SJCRH30 (cell line): ENCODE data around the gene TRAF3IP3. TPM values are rescaled to one million over a fixed set of nuclear protein-coding genes. Genes with fewer than 3 reads are reported as not detected.
A peak's percentile ranks its signal among the peaks of the same experiment; 100 is the strongest.
"Not testable (repeated sequence)": the region's sequence is repeated elsewhere in the genome, so short reads cannot be mapped to it uniquely, and the experiment has no call there.

Source experiments
- DNase-seq, 2 experiments: peaks; one replicate each; pipeline ENCODE4 v3.0.0-alpha.2; 2015 to 2020
- H3K27ac ChIP-seq: fragments of 250-450 bp; sonication (Bioruptor Pico); 2 replicates; pipeline ENCODE4 v1.5.1; 2020; ENCODE audit warnings: mild to moderate bottlenecking, moderate library complexity
- H3K27me3 ChIP-seq: fragments of 250-450 bp; sonication (Bioruptor Pico); 2 replicates; pipeline ENCODE4 v1.5.1; 2020; ENCODE audit warnings: mild to moderate bottlenecking, moderate library complexity
- H3K36me3 ChIP-seq: fragments of 250-450 bp; sonication (Bioruptor Pico); 2 replicates; pipeline ENCODE4 v1.5.1; 2020; ENCODE audit warnings: mild to moderate bottlenecking, moderate library complexity
- H3K4me1 ChIP-seq: fragments of 250-450 bp; sonication (Bioruptor Pico); 2 replicates; pipeline ENCODE4 v1.5.1; 2020; ENCODE audit warnings: mild to moderate bottlenecking, moderate library complexity
- H3K4me3 ChIP-seq: fragments of 250-450 bp; sonication (Bioruptor Pico); 2 replicates; pipeline ENCODE4 v1.5.1; 2020; ENCODE audit warnings: mild to moderate bottlenecking, moderate library complexity
- H3K9me3 ChIP-seq: fragments of 250-450 bp; sonication (Bioruptor Pico); replicated peaks from 2 replicates; pipeline ENCODE4 v1.5.1; 2020; ENCODE audit warnings: mild to moderate bottlenecking, moderate library complexity
- total RNA-seq: library from RNA; depleted of rRNA; stranded (reverse); fragments of >200 nt; shearing (Covaris generic); gene quantifications from 2 replicates; pipeline ENCODE4 v1.2.3, GENCODE V29; 2014

The TRAF3IP3 gene
- total RNA-seq, 1 experiment from 2014 or later: 0.06 TPM

DNA sequence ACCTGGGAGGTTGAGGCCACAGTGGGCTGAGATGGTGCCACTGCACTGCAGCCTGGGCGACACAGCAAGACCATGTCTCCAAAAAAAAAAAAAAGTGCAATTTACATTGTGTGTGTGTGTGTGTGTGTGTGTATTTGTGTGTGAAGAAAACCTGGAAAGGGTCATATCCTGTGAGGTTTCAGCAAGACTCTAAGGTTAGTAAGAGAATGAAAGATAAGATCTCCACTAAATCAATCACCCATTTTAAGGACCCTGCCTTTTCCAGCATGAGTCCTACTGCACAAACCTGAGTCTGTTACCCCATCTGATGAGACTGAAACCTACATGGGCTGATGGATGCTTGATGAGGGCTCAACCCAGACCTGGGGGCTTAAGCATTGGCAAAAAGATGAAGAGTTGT lies 33.4 kb downstream of the TRAF3IP3 start:
- no peaks in the 10 kb centered on the region; the same call in 1 of the 2 replicates for H3K27me3 ChIP-seq
- no peak for DNase-seq
- H3K4me3 ChIP-seq: no peak overlapping the region
- peaks cover 6% of the 10 kb centered on the region; the same call in 1 of the 2 replicates for H3K9me3 ChIP-seq
- no peak overlapping the region for H3K27ac ChIP-seq
- H3K36me3 ChIP-seq: no peaks in the 10 kb centered on the region
- peaks cover 3% of the 10 kb centered on the region; the same call in 1 of the 2 replicates for H3K4me1 ChIP-seq

GRCh38 chr1:209790286-209791193 lies 34.7 kb downstream of the TRAF3IP3 start:
- no peak for DNase-seq
- no peak overlapping the region for H3K4me3 ChIP-seq
- no peak overlapping the region for H3K27ac ChIP-seq
- H3K36me3 ChIP-seq: no peaks in the 10 kb centered on the region
- 0 out of 2 replicates have a peak, but pooled peaks cover 3% of the 10 kb centered on the region for H3K9me3 ChIP-seq
- H3K4me1 ChIP-seq: no peaks in the 10 kb centered on the region
- peaks cover 3% of the 10 kb centered on the region for H3K27me3 ChIP-seq

DNA sequence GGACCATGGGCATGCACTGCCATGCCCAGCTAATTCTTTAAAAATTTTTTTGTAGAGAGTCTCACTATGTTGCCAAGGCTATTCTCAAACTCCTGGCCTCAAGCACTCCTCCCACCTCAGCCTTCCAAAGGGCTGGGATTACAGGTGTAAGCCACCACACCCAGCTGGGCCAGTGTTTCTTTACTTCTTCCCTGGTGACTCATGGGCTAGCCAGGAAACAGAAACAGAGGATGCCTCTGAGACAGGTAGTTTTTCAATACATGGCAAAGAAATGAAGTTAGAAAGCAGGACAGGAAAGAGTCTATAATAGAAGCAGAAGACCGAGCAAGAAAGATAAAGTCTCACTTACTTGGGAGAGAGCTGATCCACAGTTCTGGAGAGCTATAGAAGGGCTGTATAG lies 36.1 kb downstream of the TRAF3IP3 start:
- Histone ChIP-seq H3K36me3 (no peaks in the 10 kb centered on the region), H3K9me3 (0 out of 2 replicates have a peak, but pooled peaks cover 3% of the 10 kb centered on the region), H3K27me3 (peaks cover 5% of the 10 kb centered on the region), H3K4me1 (no peaks in the 10 kb centered on the region), H3K4me3 (no peak overlapping the region), H3K27ac (no peak overlapping the region)
- DNase-seq: no peak

- not testable (repeated sequence) for H3K27ac ChIP-seq, DNase-seq, H3K36me3 ChIP-seq, H3K4me1 ChIP-seq, H3K4me3 ChIP-seq, H3K9me3 ChIP-seq, H3K27me3 ChIP-seq
Observed at GRCh38 chr1:209793711-209794110, 37.9 kb downstream of the TRAF3IP3 start.

DNA sequence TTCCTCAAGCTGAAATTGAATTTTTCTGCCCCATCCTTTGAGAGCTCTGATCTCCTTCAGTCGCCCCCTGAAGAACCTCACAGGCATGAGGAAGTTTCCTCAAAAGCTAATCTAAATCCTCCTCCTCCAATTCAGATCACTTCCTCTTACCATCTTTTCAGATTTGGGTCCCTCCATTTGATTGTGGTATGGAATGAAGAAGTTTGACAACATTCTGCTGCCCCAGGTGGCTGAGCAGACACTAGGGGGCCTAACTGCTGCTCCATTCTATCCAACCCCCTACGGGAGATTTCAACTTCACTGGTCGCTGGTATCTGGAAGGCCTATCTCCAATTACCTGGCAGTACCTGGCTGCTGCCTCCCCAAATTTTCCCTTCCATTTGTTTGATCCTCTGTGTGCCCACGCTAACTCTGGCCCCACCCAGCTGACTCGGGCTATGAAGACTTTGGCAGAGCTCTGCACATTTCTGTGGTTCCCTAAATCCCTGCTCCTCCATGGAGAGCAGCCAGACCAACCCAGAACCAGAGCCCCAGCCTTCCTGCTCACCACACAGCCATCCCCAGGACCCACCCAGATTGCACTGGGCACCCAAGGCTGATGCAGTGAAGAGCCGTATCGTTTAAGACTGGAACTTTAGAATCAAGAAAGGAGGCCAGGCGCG lies 42.3 kb downstream of the TRAF3IP3 start:
- no peak for DNase-seq
- H3K36me3 ChIP-seq: no peaks in the 10 kb centered on the region

GRCh38 chr1:209800984-209801834 lies 45.4 kb downstream of the TRAF3IP3 start:
- Histone ChIP-seq H3K36me3 (no peaks in the 10 kb centered on the region), H3K27ac (no peak overlapping the region), H3K4me1 (0 out of 2 replicates have a peak, but pooled peaks cover 8% of the 10 kb centered on the region), H3K27me3 (no peaks in the 10 kb centered on the region), H3K4me3 (no peak overlapping the region), H3K9me3 (no peaks in the 10 kb centered on the region)
- DNase-seq: no peak

More for the DNA sequence above, 42.3 kb downstream of the TRAF3IP3 start:
- Histone ChIP-seq H3K9me3 (0 out of 2 replicates have a peak, but pooled peaks cover 3% of the 10 kb centered on the region), H3K27me3 (peaks cover 5% of the 10 kb centered on the region; the same call in 1 of the 2 replicates), H3K4me1 (0 out of 2 replicates have a peak, but pooled peaks cover 8% of the 10 kb centered on the region), H3K27ac (no peak overlapping the region), H3K4me3 (no peak overlapping the region)

DNA sequence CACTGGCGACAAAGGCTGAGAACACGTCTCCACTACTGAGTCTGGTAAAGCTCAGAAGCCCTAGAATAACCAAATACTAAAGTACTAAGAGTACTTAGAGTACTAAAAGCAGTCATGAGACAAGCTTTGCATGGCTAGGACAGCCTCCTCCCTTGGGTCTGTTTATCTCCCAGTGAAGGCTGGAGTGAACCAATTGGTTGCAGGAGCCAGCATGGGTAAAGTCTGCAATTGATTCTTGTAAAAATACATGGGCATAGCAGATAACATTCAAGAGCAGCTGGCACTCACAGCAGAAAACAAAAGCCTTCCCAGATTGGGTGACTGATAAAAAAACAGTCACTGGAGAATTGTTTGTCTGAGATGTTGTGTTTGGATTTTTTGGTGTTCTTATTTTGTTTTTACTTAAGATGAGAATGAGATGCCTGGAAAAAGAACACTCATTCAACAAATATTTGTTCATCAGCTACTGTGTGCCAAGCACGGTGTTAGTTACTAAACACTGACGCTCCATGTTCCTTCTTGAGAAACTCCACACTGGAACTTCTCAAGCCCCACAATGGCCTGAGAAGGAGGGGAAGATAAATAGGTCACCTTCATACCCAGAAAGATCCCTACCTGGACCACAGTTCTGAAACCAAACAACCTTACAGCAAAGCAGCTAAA lies 46.4 kb downstream of the TRAF3IP3 start:
- Histone ChIP-seq H3K36me3 (no peaks in the 10 kb centered on the region), H3K4me1 (0 out of 2 replicates have a peak, but pooled peaks cover 8% of the 10 kb centered on the region), H3K4me3 (no peak overlapping the region), H3K9me3 (no peaks in the 10 kb centered on the region), H3K27me3 (no peaks in the 10 kb centered on the region), H3K27ac (no peak overlapping the region)
- no peak for DNase-seq

- no peaks in the 10 kb centered on the region for H3K9me3 ChIP-seq
Observed at GRCh38 chr1:209802780-209803152, 46.9 kb downstream of the TRAF3IP3 start.

DNA sequence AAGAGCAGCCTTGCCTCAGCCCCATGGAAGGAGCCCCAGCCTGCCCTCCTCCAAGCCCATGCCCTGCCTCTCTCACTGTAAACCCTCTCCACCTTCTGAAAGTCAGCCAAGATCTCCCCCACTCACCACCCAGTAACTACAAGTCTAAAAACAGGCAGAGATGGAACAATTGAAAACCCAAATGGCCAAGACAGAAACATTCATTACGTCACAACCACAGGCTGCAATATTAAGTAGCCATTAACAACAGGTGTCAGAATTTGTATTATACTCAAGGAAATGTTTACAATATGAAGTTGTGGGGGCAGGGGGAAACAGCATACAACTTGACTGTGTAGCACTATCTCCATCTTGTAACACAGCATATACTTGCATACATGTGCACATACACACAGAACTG lies 47.7 kb downstream of the TRAF3IP3 start:
- no peak for DNase-seq
- Histone ChIP-seq H3K4me3 (no peak overlapping the region), H3K27me3 (no peaks in the 10 kb centered on the region), H3K4me1 (peaks cover 15% of the 10 kb centered on the region), H3K36me3 (no peaks in the 10 kb centered on the region), H3K9me3 (no peaks in the 10 kb centered on the region), H3K27ac (no peak overlapping the region)

More at GRCh38 chr1:209802780-209803152, 46.9 kb downstream of the TRAF3IP3 start:
- Histone ChIP-seq H3K27me3 (no peaks in the 10 kb centered on the region), H3K27ac (no peak overlapping the region), H3K4me1 (peaks cover 11% of the 10 kb centered on the region; the same call in 1 of the 2 replicates), H3K4me3 (no peak overlapping the region), H3K36me3 (no peaks in the 10 kb centered on the region)
- DNase-seq: no peak

- no peaks in the 10 kb centered on the region for H3K36me3 ChIP-seq
- no peak overlapping the region for H3K4me3 ChIP-seq
- no peaks in the 10 kb centered on the region for H3K9me3 ChIP-seq
- H3K4me1 ChIP-seq: peaks cover 15% of the 10 kb centered on the region
- H3K27ac ChIP-seq: no peak overlapping the region
- H3K27me3 ChIP-seq: no peaks in the 10 kb centered on the region
- no peak for DNase-seq
Observed at GRCh38 chr1:209805341-209805781, 49.5 kb downstream of the TRAF3IP3 start.

GRCh38 chr1:209805875-209806760 lies 50.3 kb downstream of the TRAF3IP3 start, which contains the start of gene IRF6:
Gene IRF6 (minus strand): TSS chr1:209806142. CDS start chr1:209801413, 4,729 bp downstream.
- Histone ChIP-seq H3K36me3 (no peaks in the 10 kb centered on the region), H3K4me1 (peaks cover 15% of the 10 kb centered on the region), H3K4me3 (no peak within 1 kb of the TSS), H3K9me3 (no peaks in the 10 kb centered on the region), H3K27me3 (no peaks in the 10 kb centered on the region), H3K27ac (no peak within 1 kb of the TSS)
- no peak for DNase-seq

GRCh38 chr1:209807509-209807908 lies 51.7 kb downstream of the TRAF3IP3 start:
- Histone ChIP-seq H3K27ac (no peak overlapping the region), H3K27me3 (no peaks in the 10 kb centered on the region), H3K4me3 (no peak overlapping the region), H3K36me3 (no peaks in the 10 kb centered on the region), H3K9me3 (no peaks in the 10 kb centered on the region), H3K4me1 (peaks cover 7% of the 10 kb centered on the region)
- no peak for DNase-seq

DNA sequence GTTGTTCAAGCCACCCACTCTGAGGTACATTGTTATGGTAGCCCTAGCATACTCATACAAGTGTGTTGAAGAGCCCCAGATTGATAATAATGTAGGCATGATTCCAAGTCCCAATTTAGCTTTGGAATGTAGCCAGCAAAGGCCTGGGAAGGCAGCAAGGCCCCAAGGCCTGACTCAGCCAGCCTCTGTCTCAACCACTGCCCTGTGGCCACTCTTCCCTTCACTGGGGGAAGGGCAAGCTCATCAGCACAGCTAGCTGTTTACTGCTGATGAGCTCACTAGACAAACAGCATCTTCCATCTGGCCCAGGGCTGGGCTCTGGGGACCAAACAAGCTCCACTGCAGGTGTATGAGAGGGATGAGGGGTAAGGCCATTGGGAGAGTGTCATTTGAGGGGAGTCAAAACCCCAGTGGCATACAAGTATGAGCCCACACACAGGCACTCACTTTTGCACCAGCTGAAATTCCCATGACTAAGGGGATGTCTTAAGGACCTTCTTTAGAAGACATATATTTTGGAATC lies 52.3 kb downstream of the TRAF3IP3 start:
- Histone ChIP-seq H3K4me3 (no peak overlapping the region), H3K4me1 (peaks cover 7% of the 10 kb centered on the region), H3K27ac (no peak overlapping the region), H3K27me3 (no peaks in the 10 kb centered on the region), H3K9me3 (no peaks in the 10 kb centered on the region), H3K36me3 (no peaks in the 10 kb centered on the region)
- DNase-seq: peak; percentile 67 to 68
